Liver (tissue), 9 donors: ENCODE data around the gene KLF11. TPM values are rescaled to one million over a fixed set of nuclear protein-coding genes. Genes with fewer than 3 reads are reported as not detected.

Experiments used
- DNase-seq: peaks from one replicate; pipeline ENCODE4 v3.0.0-alpha.2; 2017; ENCODE audit warnings: low spot score
- H3K27ac ChIP-seq, 2 donors: one replicate each; pipeline ENCODE4 v1.7.0; 2013; ENCODE audit warnings: inconsistent platforms in 2 of 2, low read length in 2 of 2, control low read depth in 1 of 2, low read depth in 1 of 2, mild to moderate bottlenecking in 1 of 2
- H3K27me3 ChIP-seq, 4 donors: one replicate each; pipeline versions ENCODE4 v1.6.1 to v1.7.0; 2013; ENCODE audit warnings: low read length in 3 of 4, inconsistent platforms in 1 of 4, mild to moderate bottlenecking in 1 of 4, moderate library complexity in 1 of 4; ENCODE audit not compliant: control insufficient read depth in 4 of 4, insufficient read depth in 4 of 4
- H3K36me3 ChIP-seq, 4 donors: one replicate each; pipeline versions ENCODE4 v1.6.1 to v1.7.0; 2013; ENCODE audit warnings: low read length in 3 of 4, mild to moderate bottlenecking in 3 of 4, low read depth in 1 of 4, moderate library complexity in 1 of 4; ENCODE audit not compliant: control insufficient read depth in 4 of 4, insufficient read depth in 3 of 4
- H3K4me1 ChIP-seq, 4 donors: one replicate each; pipeline versions ENCODE4 v1.6.1 to v1.7.0; 2013; ENCODE audit warnings: low read length in 3 of 4, mild to moderate bottlenecking in 3 of 4, moderate library complexity in 1 of 4; ENCODE audit not compliant: control insufficient read depth in 4 of 4, insufficient read depth in 4 of 4
- H3K4me3 ChIP-seq, 3 donors: one replicate each; pipeline versions ENCODE4 v1.6.1 to v1.7.0; 2013; ENCODE audit warnings: low read length in 3 of 3, control low read depth in 1 of 3, low read depth in 1 of 3, mild to moderate bottlenecking in 1 of 3
- H3K9ac ChIP-seq, 2 donors: one replicate each; pipeline ENCODE4 v1.7.0; 2013; ENCODE audit warnings: low read length in 2 of 2, mild to moderate bottlenecking in 2 of 2, moderate library complexity in 2 of 2, control low read depth in 1 of 2, low read depth in 1 of 2
- H3K9me3 ChIP-seq, 4 donors: one replicate each; pipeline versions ENCODE4 v1.6.1 to v1.7.0; 2013; ENCODE audit warnings: low read length in 3 of 4; ENCODE audit not compliant: control insufficient read depth in 4 of 4
- ATF3 ChIP-seq: IDR thresholded peaks from 2 replicates; pipeline ENCODE4 v1.6.1; 2016; ENCODE audit warnings: antibody characterized with exemption
- CTCF ChIP-seq: fragments of 150-350 bp; IDR thresholded peaks from 2 replicates; pipeline ENCODE4 v1.5.1; 2017; ENCODE audit warnings: improper control_type of control experiment, low read depth, low read length; ENCODE audit not compliant: missing input control
- EGR1 ChIP-seq, 2 donors: IDR thresholded peaks; 2 replicates each; pipeline ENCODE4 v1.6.1; 2016 to 2018; ENCODE audit warnings: antibody characterized with exemption in 2 of 2, low read depth in 2 of 2
- FOXA1 ChIP-seq: IDR thresholded peaks from 2 replicates; pipeline ENCODE4 v1.6.1; 2016; ENCODE audit warnings: antibody characterized with exemption
- FOXA2 ChIP-seq: IDR thresholded peaks from 2 replicates; pipeline ENCODE4 v1.6.1; 2016; ENCODE audit warnings: antibody characterized with exemption
- GABPA ChIP-seq, 2 donors: IDR thresholded peaks in 1 of 2; conservative IDR thresholded peaks in 1 of 2; 2 replicates each; pipeline ENCODE4 v1.6.1; 2016; ENCODE audit warnings: antibody characterized with exemption in 2 of 2, mild to moderate bottlenecking in 1 of 2, moderate library complexity in 1 of 2
- HNF4A ChIP-seq, 2 donors: conservative IDR thresholded peaks; 2 replicates each; pipeline ENCODE4 v1.6.1; 2016; ENCODE audit warnings: antibody characterized with exemption in 2 of 2, mild to moderate bottlenecking in 2 of 2
- HNF4G ChIP-seq: IDR thresholded peaks from 2 replicates; pipeline ENCODE4 v1.6.1; 2016; ENCODE audit warnings: antibody characterized with exemption
- JUND ChIP-seq, 2 donors: IDR thresholded peaks; 2 replicates each; pipeline ENCODE4 v1.6.1; 2016; ENCODE audit warnings: antibody characterized with exemption in 2 of 2
- MAX ChIP-seq: IDR thresholded peaks from 2 replicates; pipeline ENCODE4 v1.6.1; 2016; ENCODE audit warnings: antibody characterized with exemption
- NR2F2 ChIP-seq: IDR thresholded peaks from 2 replicates; pipeline ENCODE4 v1.6.1; 2016; ENCODE audit warnings: antibody characterized with exemption
- RAD21 ChIP-seq, 2 donors: IDR thresholded peaks; 2 replicates each; pipeline ENCODE4 v1.6.1; 2016; ENCODE audit warnings: antibody characterized with exemption in 2 of 2, mild to moderate bottlenecking in 2 of 2
- RXRA ChIP-seq, 2 donors: IDR thresholded peaks; 2 replicates each; pipeline ENCODE4 v1.6.1; 2017 to 2018; ENCODE audit warnings: antibody characterized with exemption in 2 of 2, mild to moderate bottlenecking in 1 of 2
- SP1 ChIP-seq: IDR thresholded peaks from 2 replicates; pipeline ENCODE4 v1.6.1; 2018; ENCODE audit warnings: antibody characterized with exemption, mild to moderate bottlenecking
- TAF1 ChIP-seq: conservative IDR thresholded peaks from 2 replicates; pipeline ENCODE4 v1.6.1; 2016; ENCODE audit warnings: antibody characterized with exemption, mild to moderate bottlenecking
- YY1 ChIP-seq: IDR thresholded peaks from 2 replicates; pipeline ENCODE4 v1.6.1; 2016; ENCODE audit warnings: antibody characterized with exemption, mild to moderate bottlenecking
- WGBS: extraction: QIAGEN DNeasy Blood & Tissue Kit; methylation state at CpG from one replicate; pipeline ENCODE4 v1.1.7; 2013; 5-methylcytosine and 5-hydroxymethylcytosine counted together
- polyA plus RNA-seq, 2 donors: library from polyadenylated mRNA; stranded (reverse) in 1 of 2; unstranded in 1 of 2; fragments of 200-250 nt in 1 of 2; fragments of >200 nt in 1 of 2; fragmentation: Nextera tagmentation in 1 of 2; extraction: Ambion mirVana in 1 of 2; gene quantifications; one replicate each; pipeline versions ENCODE4 v1.2.1 to v1.2.3, GENCODE V29; 2013 to 2015
- total RNA-seq, 2 donors: library from RNA; depleted of rRNA; stranded (reverse); fragments of >200 nt; gene quantifications; one replicate each; pipeline ENCODE4 v1.2.3, GENCODE V29; 2014
- TF ChIP-seq, protein P1 (sequence below): IDR thresholded peaks from 2 replicates; pipeline ENCODE4 v1.6.1; 2016; ENCODE audit warnings: antibody characterized with exemption, mild to moderate bottlenecking
- donor health status: healthy.
- donor health status: healthy.
- donor health status: healthy.
- donor health status: healthy.
- donor health status: healthy.

Gene KLF11
- total and polyA plus RNA-seq, 4 donors = 10.5 to 43.0 (median 14.5) TPM

GRCh38 chr2:10053351-10053750 is 10.0 kb downstream of the KLF11 start:
- no peaks in the 10 kb centered on the region for H3K27me3 ChIP-seq
- WGBS = 78% methylated on average over 4 of the region's 4 CpGs
- no peak overlapping the region for H3K27ac ChIP-seq
- DNase-seq = no peak
- H3K9me3 ChIP-seq = no peaks in the 10 kb centered on the region
- peaks cover 0 to 23% (median 13%) of the 10 kb centered on the region in 4 donors for H3K4me1 ChIP-seq
- peaks cover 5 to 45% (median 37%) of the 10 kb centered on the region in 4 donors for H3K36me3 ChIP-seq
- H3K9ac ChIP-seq = no peak overlapping the region
- TF ChIP-seq EGR1 (IDR thresholded peaks at IDR 0.05; ENCODE audit: low read depth in 2 of 2) = no peak
- no peak for TF ChIP-seq ATF3
- TF ChIP-seq GABPA (IDR thresholded peaks at IDR 0.05 in 1 of 2, conservative IDR thresholded peaks at IDR 0.05 in 1 of 2) = no peak
- TF ChIP-seq RXRA (IDR thresholded peaks at IDR 0.05) = no peak
- no peak for TF ChIP-seq NR2F2
- H3K4me3 ChIP-seq = no peak overlapping the region

- TF ChIP-seq YY1 = no peak
- TF ChIP-seq RXRA (IDR thresholded peaks at IDR 0.05) = no peak
- TF ChIP-seq HNF4A (conservative IDR thresholded peaks at IDR 0.05) = no peak
- no peak for TF ChIP-seq MAX
- TF ChIP-seq, protein P1, sequence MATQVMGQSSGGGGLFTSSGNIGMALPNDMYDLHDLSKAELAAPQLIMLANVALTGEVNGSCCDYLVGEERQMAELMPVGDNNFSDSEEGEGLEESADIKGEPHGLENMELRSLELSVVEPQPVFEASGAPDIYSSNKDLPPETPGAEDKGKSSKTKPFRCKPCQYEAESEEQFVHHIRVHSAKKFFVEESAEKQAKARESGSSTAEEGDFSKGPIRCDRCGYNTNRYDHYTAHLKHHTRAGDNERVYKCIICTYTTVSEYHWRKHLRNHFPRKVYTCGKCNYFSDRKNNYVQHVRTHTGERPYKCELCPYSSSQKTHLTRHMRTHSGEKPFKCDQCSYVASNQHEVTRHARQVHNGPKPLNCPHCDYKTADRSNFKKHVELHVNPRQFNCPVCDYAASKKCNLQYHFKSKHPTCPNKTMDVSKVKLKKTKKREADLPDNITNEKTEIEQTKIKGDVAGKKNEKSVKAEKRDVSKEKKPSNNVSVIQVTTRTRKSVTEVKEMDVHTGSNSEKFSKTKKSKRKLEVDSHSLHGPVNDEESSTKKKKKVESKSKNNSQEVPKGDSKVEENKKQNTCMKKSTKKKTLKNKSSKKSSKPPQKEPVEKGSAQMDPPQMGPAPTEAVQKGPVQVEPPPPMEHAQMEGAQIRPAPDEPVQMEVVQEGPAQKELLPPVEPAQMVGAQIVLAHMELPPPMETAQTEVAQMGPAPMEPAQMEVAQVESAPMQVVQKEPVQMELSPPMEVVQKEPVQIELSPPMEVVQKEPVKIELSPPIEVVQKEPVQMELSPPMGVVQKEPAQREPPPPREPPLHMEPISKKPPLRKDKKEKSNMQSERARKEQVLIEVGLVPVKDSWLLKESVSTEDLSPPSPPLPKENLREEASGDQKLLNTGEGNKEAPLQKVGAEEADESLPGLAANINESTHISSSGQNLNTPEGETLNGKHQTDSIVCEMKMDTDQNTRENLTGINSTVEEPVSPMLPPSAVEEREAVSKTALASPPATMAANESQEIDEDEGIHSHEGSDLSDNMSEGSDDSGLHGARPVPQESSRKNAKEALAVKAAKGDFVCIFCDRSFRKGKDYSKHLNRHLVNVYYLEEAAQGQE = no peak
- no peak for TF ChIP-seq EGR1 (IDR thresholded peaks at IDR 0.05; ENCODE audit: low read depth in 2 of 2)
- TF ChIP-seq HNF4G = no peak
- no peak for TF ChIP-seq GABPA (IDR thresholded peaks at IDR 0.05 in 1 of 2, conservative IDR thresholded peaks at IDR 0.05 in 1 of 2)
- TF ChIP-seq SP1 = no peak
- no peak for TF ChIP-seq JUND (IDR thresholded peaks at IDR 0.05)
- TF ChIP-seq CTCF = no peak
- TF ChIP-seq TAF1 = no peak
- no peak for TF ChIP-seq NR2F2
- no peak for TF ChIP-seq FOXA2
- no peak for TF ChIP-seq RAD21 (IDR thresholded peaks at IDR 0.05)
- TF ChIP-seq FOXA1 = no peak
- Histone ChIP-seq H3K9me3 (no peaks in the 10 kb centered on the region), H3K4me3 (no peak overlapping the region), H3K27me3 (no peaks in the 10 kb centered on the region), H3K4me1 (peaks cover 0 to 15% (median 3%) of the 10 kb centered on the region in 4 donors), H3K9ac (no peak overlapping the region), H3K36me3 (peaks cover 5 to 36% (median 29%) of the 10 kb centered on the region in 4 donors), H3K27ac (no peak overlapping the region)
- WGBS = 73% methylated on average over 7 of the region's 7 CpGs
- no peak for DNase-seq
Measured at GRCh38 chr2:10054424-10054823, 11.1 kb downstream of the KLF11 start.
